MM.1S (cell line): ENCODE data around the gene RPL29.
"Not testable (repeated sequence)": the region's sequence is repeated elsewhere in the genome, so short reads cannot be mapped to it uniquely, and the experiment has no call there.

Experiments
- DNase-seq: peaks from one replicate; pipeline ENCODE4 v3.0.0-alpha.2; 2015
- H2AFZ ChIP-seq: fragments of 300-600 bp; sonication (generic); 2 replicates; pipeline ENCODE4 v1.6.0; 2016; ENCODE audit warnings: antibody characterized with exemption, low read length
- H3F3A ChIP-seq: fragments of 300-600 bp; sonication (generic); 2 replicates; pipeline ENCODE4 v1.6.1; 2016; ENCODE audit warnings: mild to moderate bottlenecking, antibody characterized with exemption, low read length, moderate library complexity, mixed read lengths; ENCODE audit not compliant: insufficient read depth
- H3K27ac ChIP-seq: fragments of 300-600 bp; sonication (generic); 2 replicates; pipeline ENCODE4 v1.5.1; 2016; ENCODE audit warnings: mild to moderate bottlenecking, low read length
- H3K27me3 ChIP-seq: fragments of 300-600 bp; sonication (generic); replicated peaks from 2 replicates; pipeline ENCODE4 v1.6.0; 2016; ENCODE audit warnings: low read length; ENCODE audit not compliant: insufficient read depth
- H3K36me3 ChIP-seq: fragments of 300-600 bp; sonication (generic); replicated peaks from 2 replicates; pipeline ENCODE4 v1.6.1; 2016; ENCODE audit warnings: mild to moderate bottlenecking, low read length, mixed read lengths; ENCODE audit not compliant: insufficient read depth
- H3K4me1 ChIP-seq: fragments of 300-600 bp; sonication (generic); 2 replicates; pipeline ENCODE4 v1.6.1; 2016; ENCODE audit warnings: low read length, mixed read lengths
- H3K4me2 ChIP-seq: fragments of 300-600 bp; sonication (generic); 2 replicates; pipeline ENCODE4 v1.6.0; 2016; ENCODE audit warnings: low read depth, low read length
- H3K4me3 ChIP-seq: fragments of 300-600 bp; sonication (generic); 2 replicates; pipeline ENCODE4 v1.5.1; 2016; ENCODE audit warnings: low read length, mixed read lengths
- H3K79me2 ChIP-seq: fragments of 300-600 bp; sonication (generic); 2 replicates; pipeline ENCODE4 v1.6.1; 2016; ENCODE audit warnings: mixed run types, low read length, mixed read lengths
- H3K9ac ChIP-seq: fragments of 300-600 bp; sonication (generic); 2 replicates; pipeline ENCODE4 v1.6.1; 2016; ENCODE audit warnings: low read length, mixed read lengths
- H3K9me2 ChIP-seq: fragments of 300-600 bp; sonication (generic); replicated peaks from 2 replicates; pipeline ENCODE4 v1.6.1; 2016; ENCODE audit warnings: mild to moderate bottlenecking, low read length, mixed read lengths; ENCODE audit not compliant: insufficient read depth
- H3K9me3 ChIP-seq: fragments of 300-600 bp; sonication (generic); replicated peaks from 2 replicates; pipeline ENCODE4 v1.6.1; 2016; ENCODE audit warnings: mild to moderate bottlenecking, low read length, mixed read lengths; ENCODE audit not compliant: insufficient read depth
- H4K20me1 ChIP-seq: fragments of 300-600 bp; sonication (generic); 2 replicates; pipeline ENCODE4 v1.6.1; 2016; ENCODE audit warnings: mild to moderate bottlenecking, low read length, moderate library complexity, mixed read lengths; ENCODE audit not compliant: insufficient read depth
- CTCF ChIP-seq: fragments of 300-600 bp; sonication (generic); IDR thresholded peaks from 2 replicates; pipeline ENCODE4 v1.5.1; 2016; ENCODE audit warnings: antibody characterized with exemption, low read length, mixed read lengths
- EZH2 ChIP-seq: fragments of 300-600 bp; sonication (generic); optimal IDR thresholded peaks from 2 replicates; pipeline ENCODE3; 2017; ENCODE audit warnings: low read depth, mild to moderate bottlenecking, antibody characterized with exemption, low read length, mixed read lengths
- EZH2phosphoT487 ChIP-seq: fragments of 300-600 bp; sonication (generic); IDR thresholded peaks from 2 replicates; pipeline ENCODE4 v1.6.1; 2018; ENCODE audit warnings: antibody characterized with exemption, low read length

The RPL29 gene

GRCh38 chr3:52036222-52036694, 40.6 kb upstream of the RPL29 start:
- Histone ChIP-seq H3F3A (no peaks in the 10 kb centered on the region), H3K27me3 (peaks cover 15% of the 10 kb centered on the region), H3K36me3 (no peaks in the 10 kb centered on the region), H3K9ac (no peak overlapping the region), H3K27ac (no peak overlapping the region), H3K9me2 (no peaks in the 10 kb centered on the region), H2AFZ (no peak overlapping the region), H4K20me1 (no peaks in the 10 kb centered on the region), H3K4me2 (no peak overlapping the region), H3K4me3 (no peak overlapping the region), H3K4me1 (no peaks in the 10 kb centered on the region), H3K79me2 (no peaks in the 10 kb centered on the region), H3K9me3 (no peaks in the 10 kb centered on the region)
- no peak for DNase-seq
- TF ChIP-seq EZH2 (no peak), EZH2phosphoT487 (no peak), CTCF (no peak)

GRCh38 chr3:52034651-52035050, 39.0 kb upstream of the RPL29 start:
- no peak overlapping the region for H3K27ac ChIP-seq
- no peak overlapping the region for H3K4me3 ChIP-seq
- H3K36me3 ChIP-seq, result no peaks in the 10 kb centered on the region
- no peaks in the 10 kb centered on the region for H3F3A ChIP-seq
- H3K27me3 ChIP-seq, result no peaks in the 10 kb centered on the region
- H4K20me1 ChIP-seq, result no peaks in the 10 kb centered on the region
- H3K4me1 ChIP-seq, result no peaks in the 10 kb centered on the region
- TF ChIP-seq CTCF (no peak), EZH2 (no peak), EZH2phosphoT487 (no peak)
- H3K9me2 ChIP-seq, result no peaks in the 10 kb centered on the region
- no peaks in the 10 kb centered on the region for H3K9me3 ChIP-seq
- no peak for DNase-seq
- no peak overlapping the region for H2AFZ ChIP-seq
- H3K4me2 ChIP-seq, result no peak overlapping the region
- H3K79me2 ChIP-seq, result no peaks in the 10 kb centered on the region
- no peak overlapping the region for H3K9ac ChIP-seq

GRCh38 chr3:52034212-52034611, 38.5 kb upstream of the RPL29 start:
- no peak for DNase-seq
- Histone ChIP-seq H3K4me3 (no peak overlapping the region), H4K20me1 (no peaks in the 10 kb centered on the region), H3K79me2 (no peaks in the 10 kb centered on the region), H3K36me3 (no peaks in the 10 kb centered on the region), H3K9ac (no peak overlapping the region), H3K9me2 (no peaks in the 10 kb centered on the region), H3K4me1 (no peaks in the 10 kb centered on the region), H3K27ac (no peak overlapping the region), H2AFZ (no peak overlapping the region), H3K27me3 (no peaks in the 10 kb centered on the region), H3K4me2 (no peak overlapping the region), H3F3A (no peaks in the 10 kb centered on the region), H3K9me3 (no peaks in the 10 kb centered on the region)
- TF ChIP-seq CTCF (no peak), EZH2 (no peak), EZH2phosphoT487 (no peak)

- not testable (repeated sequence) for H3K27me3 ChIP-seq, H3K36me3 ChIP-seq, H3K4me1 ChIP-seq, H3F3A ChIP-seq, H3K27ac ChIP-seq, H3K9me2 ChIP-seq, H3K4me3 ChIP-seq, H2AFZ ChIP-seq, H3K9me3 ChIP-seq, H3K9ac ChIP-seq, H3K79me2 ChIP-seq, DNase-seq, H4K20me1 ChIP-seq, H3K4me2 ChIP-seq
These were observed 38.1 kb upstream of the RPL29 start for GRCh38 chr3:52033748-52034147.
